ENCODE results near the gene TSPAN9.

Gene TSPAN9

DNA sequence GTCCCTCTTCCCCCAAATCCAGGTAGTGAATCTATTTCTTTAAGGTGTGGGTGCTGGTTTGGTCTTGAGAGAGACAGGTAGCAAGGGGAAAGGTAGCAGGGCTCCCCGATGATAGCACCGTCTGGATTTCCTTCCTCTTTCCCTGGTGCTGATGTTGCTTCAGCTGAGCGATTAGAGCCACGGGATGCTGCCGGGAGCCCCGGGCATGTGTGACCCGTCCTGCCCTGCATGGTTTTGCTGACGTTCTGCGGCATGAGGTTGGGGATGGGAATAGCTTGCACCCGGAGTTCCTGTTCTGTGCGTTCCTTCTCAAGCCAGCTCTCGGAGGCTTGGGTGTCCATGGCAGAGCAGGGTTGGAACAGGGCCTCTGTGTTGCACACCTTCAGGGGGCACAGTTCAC, 107.3 kb downstream of the TSPAN9 start:
- no peak for FAIRE-seq
- DNase-seq (ENCODE audit: low spot score): no peak

DNA sequence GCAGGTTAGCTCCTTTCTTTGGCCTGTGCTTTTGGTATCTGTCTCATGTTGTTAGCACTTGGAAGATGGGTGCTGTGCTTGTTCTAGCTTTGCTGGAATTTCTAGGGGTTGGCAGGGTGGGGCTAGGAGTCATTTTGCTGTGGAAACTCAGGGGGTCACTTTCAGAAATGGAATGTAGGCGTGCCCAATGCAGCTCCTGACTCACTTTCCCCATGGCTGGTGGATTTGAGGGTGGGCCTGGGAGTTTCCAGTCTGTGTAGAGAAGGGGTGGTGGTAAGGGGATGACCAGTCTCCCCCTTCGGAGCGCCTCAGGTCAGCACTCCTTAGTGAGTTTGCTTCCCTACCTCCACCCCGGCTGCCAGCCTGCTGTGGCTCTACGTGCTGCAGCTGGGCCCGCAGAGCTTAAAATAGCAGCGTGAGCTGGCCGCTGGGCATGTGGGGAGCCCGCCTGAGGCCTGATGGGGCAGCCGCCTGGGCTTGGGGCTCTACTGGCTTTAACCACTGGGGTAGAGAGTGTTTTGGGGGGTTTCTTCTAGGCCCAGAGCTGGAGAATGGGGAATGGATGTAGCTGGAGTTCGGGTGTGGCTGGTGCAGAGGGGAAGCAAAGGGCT, 108.2 kb downstream of the TSPAN9 start:
- FAIRE-seq (no peak), DNase-seq (ENCODE audit: low spot score) (no peak)

- DNase-seq (ENCODE audit: low spot score) (no peak), FAIRE-seq (no peak)
These were observed 109.5 kb downstream of the TSPAN9 start for GRCh38 chr12:3186546-3187215.

- FAIRE-seq: no peak
- DNase-seq (ENCODE audit: low spot score): no peak
These were observed 110.9 kb downstream of the TSPAN9 start for GRCh38 chr12:3187846-3188770.

- DNase-seq (ENCODE audit: low spot score): no peak
- no peak for FAIRE-seq
These were observed 112.1 kb downstream of the TSPAN9 start for GRCh38 chr12:3189282-3189681.

- DNase-seq (ENCODE audit: low spot score) (no peak), FAIRE-seq (no peak)
These were observed 112.9 kb downstream of the TSPAN9 start for GRCh38 chr12:3190101-3190500.

GRCh38 chr12:3191450-3191849, 114.3 kb downstream of the TSPAN9 start:
- FAIRE-seq (no peak), DNase-seq (ENCODE audit: low spot score) (no peak)

- no peak for FAIRE-seq
- no peak for DNase-seq (ENCODE audit: low spot score)
These were observed 115.0 kb downstream of the TSPAN9 start for GRCh38 chr12:3192221-3192620.

- DNase-seq (ENCODE audit: low spot score) (no peak), FAIRE-seq (no peak)
These were observed 116.0 kb downstream of the TSPAN9 start for GRCh38 chr12:3193131-3193530.

DNA sequence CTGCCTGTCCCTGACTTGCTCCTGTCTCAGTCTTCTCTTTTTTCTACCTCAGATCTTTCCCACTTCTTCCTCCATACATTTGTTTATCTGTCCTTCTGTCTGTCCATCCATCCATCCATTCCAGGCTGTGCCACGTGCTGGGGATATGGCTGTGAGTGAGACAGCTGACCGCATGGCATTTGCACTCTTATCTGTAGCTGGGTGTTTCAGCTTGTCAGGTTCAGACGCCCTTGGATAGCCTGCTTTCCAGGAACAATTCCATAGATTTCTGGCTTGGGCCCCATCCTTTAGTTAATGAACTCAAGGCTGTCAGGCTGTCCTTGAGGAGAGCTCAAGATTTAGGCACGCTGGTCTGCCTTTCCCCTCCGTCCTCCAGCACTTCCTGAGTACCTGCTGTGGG, 116.6 kb downstream of the TSPAN9 start:
- DNase-seq (ENCODE audit: low spot score) (no peak), FAIRE-seq (no peak)

DNA sequence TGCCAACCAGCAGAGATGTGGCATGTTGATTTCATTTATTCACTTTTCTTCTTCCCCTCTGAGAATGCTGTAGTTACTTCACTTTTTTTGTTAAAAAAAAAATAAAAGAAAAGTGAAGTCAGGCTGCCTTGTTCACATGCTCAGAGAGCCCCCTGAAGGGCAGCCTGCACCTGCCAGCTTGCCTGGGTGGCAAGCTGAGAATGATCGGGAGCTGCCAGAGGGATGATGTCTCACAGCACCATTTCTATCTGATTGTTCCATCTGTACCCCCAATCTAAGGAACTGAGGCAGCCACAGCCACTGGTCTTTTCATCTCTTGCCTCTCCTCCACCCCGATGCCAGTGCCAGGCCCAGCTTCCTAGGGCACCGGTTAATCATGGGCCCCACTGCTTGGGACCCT, 118.2 kb downstream of the TSPAN9 start:
- FAIRE-seq: no peak

DNA sequence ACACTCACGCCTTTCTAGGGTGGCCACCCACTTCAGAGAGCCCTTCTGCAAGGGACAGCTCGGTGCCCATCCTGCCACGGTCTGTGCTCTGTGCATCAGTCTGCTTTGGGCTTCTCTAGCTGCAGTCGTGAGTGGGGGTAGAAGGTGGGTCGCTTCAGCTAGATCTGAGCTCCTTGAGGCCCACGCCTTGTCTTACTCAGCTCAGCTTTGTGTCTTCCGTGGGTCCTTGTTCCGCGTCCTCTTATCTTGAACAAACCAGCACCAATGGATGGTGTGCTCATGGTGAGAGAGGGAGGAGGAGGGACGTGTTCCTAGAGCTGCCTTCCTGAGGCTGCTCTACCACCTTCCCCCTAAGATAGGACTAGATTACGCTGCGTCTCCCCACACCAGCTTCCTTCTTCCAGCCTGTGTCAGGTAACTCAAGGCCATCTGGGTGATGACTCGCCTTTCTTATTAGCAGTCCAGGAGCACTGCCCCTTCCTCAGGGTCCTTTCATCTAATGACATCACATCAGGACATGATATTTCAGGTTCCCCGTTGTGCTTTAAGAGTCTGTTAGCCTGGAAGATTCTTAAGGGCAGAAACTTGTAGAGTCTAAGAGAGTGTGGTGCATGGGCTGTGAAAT, 118.8 kb downstream of the TSPAN9 start:
- no peak for FAIRE-seq
- DNase-seq (ENCODE audit: low spot score): no peak

More for the DNA sequence above, 118.2 kb downstream of the TSPAN9 start:
- no peak for DNase-seq (ENCODE audit: low spot score)

DNA sequence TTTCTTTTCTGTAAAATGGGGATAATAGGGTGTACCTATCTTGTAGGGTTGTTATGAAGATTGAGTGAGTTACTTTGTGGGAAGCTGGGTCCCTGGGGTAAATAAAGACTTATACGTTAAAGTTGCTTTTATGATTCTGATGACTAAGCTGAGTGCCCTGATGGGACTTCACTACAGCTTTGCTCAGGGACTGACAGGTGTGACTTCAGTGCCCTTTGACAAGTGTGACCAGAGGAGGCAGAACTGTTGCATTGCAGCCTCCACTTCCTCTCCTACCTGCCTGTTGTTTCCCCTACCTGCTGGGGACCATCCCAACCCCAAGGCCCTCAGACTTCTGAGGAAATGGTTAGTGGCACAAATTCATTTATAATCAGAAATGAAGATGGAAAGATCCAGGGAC, 119.3 kb downstream of the TSPAN9 start:
- FAIRE-seq (no peak), DNase-seq (ENCODE audit: low spot score) (no peak)

- no peak for DNase-seq (ENCODE audit: low spot score)
- no peak for FAIRE-seq
These were observed 120.1 kb downstream of the TSPAN9 start for GRCh38 chr12:3197131-3197818.

GRCh38 chr12:3199551-3200031, 122.4 kb downstream of the TSPAN9 start:
- DNase-seq (ENCODE audit: low spot score) (no peak), FAIRE-seq (no peak)

DNA sequence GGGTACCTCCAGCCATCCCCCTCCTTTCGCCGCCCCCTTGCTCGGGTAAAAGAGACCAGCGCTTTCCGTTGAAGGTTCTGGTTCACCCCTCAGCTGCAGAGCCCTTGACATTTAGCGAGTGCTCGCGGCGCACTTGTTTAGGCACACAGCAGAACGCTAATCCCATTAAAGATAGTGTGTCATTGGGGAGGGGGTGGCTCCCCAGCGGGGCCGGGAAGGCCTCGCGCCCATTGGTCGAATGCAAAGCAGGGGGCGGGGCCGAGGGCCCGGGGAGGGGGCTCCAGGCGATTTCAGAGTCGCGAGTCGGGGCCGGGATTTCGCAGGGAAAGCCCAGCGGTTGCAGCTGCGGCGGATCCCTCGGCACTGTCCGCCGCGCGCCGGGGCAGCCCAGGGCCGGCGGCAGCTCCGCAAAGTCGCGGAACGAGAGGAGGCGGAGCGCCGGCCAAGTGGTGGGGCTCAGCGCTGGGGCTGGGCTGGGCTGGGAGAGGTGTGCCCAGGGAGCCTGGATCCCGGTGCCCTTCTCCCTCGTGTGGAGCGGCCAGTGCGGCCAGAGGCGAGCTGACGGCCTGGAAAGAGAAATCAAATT, 122.9 kb downstream of the TSPAN9 start:
- DNase-seq (ENCODE audit: low spot score) (no peak), FAIRE-seq (no peak)

GRCh38 chr12:3200814-3201233, 123.6 kb downstream of the TSPAN9 start:
- no peak for FAIRE-seq

GRCh38 chr12:3201339-3202051, 124.3 kb downstream of the TSPAN9 start:
- DNase-seq (ENCODE audit: low spot score) (no peak), FAIRE-seq (no peak)

More at GRCh38 chr12:3200814-3201233, 123.6 kb downstream of the TSPAN9 start:
- no peak for DNase-seq (ENCODE audit: low spot score)

DNA sequence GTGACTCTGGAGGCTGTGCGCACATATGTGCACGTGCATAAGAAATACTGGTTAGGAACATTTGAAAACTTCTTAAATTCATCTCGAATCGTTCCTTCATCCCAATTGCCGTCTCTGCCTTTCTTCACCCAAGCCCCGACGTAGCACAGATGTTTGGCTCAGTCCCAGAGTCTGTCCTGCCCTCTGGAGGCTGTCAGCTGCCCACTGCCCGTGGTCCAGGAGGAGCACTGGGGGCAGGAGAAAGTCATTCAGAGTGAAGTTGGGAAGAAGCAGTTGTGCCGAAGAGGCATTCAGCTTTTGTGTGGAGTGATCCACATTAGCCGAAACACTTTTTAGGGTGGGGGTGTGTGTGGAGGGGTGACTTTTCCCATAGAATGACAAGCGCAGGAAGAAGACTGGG, 124.9 kb downstream of the TSPAN9 start:
- DNase-seq (ENCODE audit: low spot score): no peak
- no peak for FAIRE-seq

Measured in RCC 7860 (cell line).